Activated T-cell treated with anti-CD3 and anti-CD28 coated beads, Interleukin-2, amount 50 U/mL, for 72 hours (primary cell): ENCODE data around the gene DOCK2. TPM values are rescaled to one million over a fixed set of nuclear protein-coding genes. Genes with fewer than 3 reads are reported as not detected.
"Not testable (repeated sequence)": the region's sequence is repeated elsewhere in the genome, so short reads cannot be mapped to it uniquely, and the experiment has no call there.

ENCODE experiments used
- ATAC-seq, 2 donors: fragments of 150-1000 bp; cut with Tn5 transposase; replicated peaks in 1 of 2; 2 replicates each; pipeline ENCODE4 v1.10.0; 2021; ENCODE audit warnings: moderate library complexity in 2 of 2, mild to moderate bottlenecking in 1 of 2
- DNase-seq, 2 donors: peaks; one replicate each; pipeline ENCODE4 v3.0.0; 2021 to 2022; ENCODE audit warnings: mixed read lengths in 1 of 2
- H3K27ac Mint-ChIP-seq: one replicate; pipeline ENCODE4 v1.8.0; 2022; ENCODE audit warnings: mild to moderate bottlenecking, moderate library complexity, mixed read lengths
- H3K27me3 Mint-ChIP-seq: one replicate; pipeline ENCODE4 v1.8.0; 2022; ENCODE audit warnings: low read depth, mixed read lengths
- H3K36me3 Mint-ChIP-seq, 2 donors: one replicate each; pipeline ENCODE4 v1.8.0; 2022; ENCODE audit warnings: mixed read lengths in 2 of 2, mild to moderate bottlenecking in 1 of 2; ENCODE audit not compliant: insufficient read depth in 2 of 2
- H3K4me1 Mint-ChIP-seq: one replicate; pipeline ENCODE4 v1.8.0; 2022; ENCODE audit warnings: low read depth, mixed read lengths
- H3K4me3 Mint-ChIP-seq, 2 donors: one replicate each; pipeline ENCODE4 v1.8.0; 2022; ENCODE audit warnings: mild to moderate bottlenecking in 2 of 2, mixed read lengths in 2 of 2, moderate library complexity in 2 of 2
- H3K9me3 Mint-ChIP-seq, 2 donors: one replicate each; pipeline ENCODE4 v1.8.0; 2022; ENCODE audit warnings: mixed read lengths in 2 of 2
- total RNA-seq, 2 donors: library from RNA; stranded (reverse); gene quantifications; one replicate each; pipeline ENCODE4 v1.2.3, GENCODE V29; 2022

Gene DOCK2
- total RNA-seq, 2 donors from 2014 or later = 242 to 245 TPM

- Mint-ChIP-seq H3K9me3 (no peaks in the 10 kb centered on the region), H3K4me1 (peaks cover 21% of the 10 kb centered on the region), H3K27ac (no peak overlapping the region), H3K4me3 (no peak overlapping the region), H3K27me3 (no peaks in the 10 kb centered on the region), H3K36me3 (peaks cover 12 to 23% of the 10 kb centered on the region in 2 donors)
- ATAC-seq (no peak), DNase-seq (no peak)
These were observed 105.8 kb downstream of the DOCK2 start for GRCh38 chr5:169742771-169743296.

- Mint-ChIP-seq H3K4me3 (no peak overlapping the region), H3K27ac (peak overlapping the region; percentile 21), H3K36me3 (peaks cover 5 to 20% of the 10 kb centered on the region in 2 donors), H3K27me3 (no peaks in the 10 kb centered on the region), H3K4me1 (peaks cover 21% of the 10 kb centered on the region), H3K9me3 (no peaks in the 10 kb centered on the region)
- DNase-seq (no peak), ATAC-seq (no peak)
These were observed 107.3 kb downstream of the DOCK2 start for GRCh38 chr5:169744336-169744735.

- ATAC-seq (peak; percentile 28 to 34), DNase-seq (no peak)
- H3K4me1 Mint-ChIP-seq = peaks cover 21% of the 10 kb centered on the region
- H3K27ac Mint-ChIP-seq = peak overlapping the region; percentile 21
- peak overlapping the region; percentile 2 to 19 for H3K4me3 Mint-ChIP-seq
- H3K36me3 Mint-ChIP-seq = peaks cover 13 to 28% of the 10 kb centered on the region in 2 donors
- H3K27me3 Mint-ChIP-seq = no peaks in the 10 kb centered on the region
- H3K9me3 Mint-ChIP-seq = no peaks in the 10 kb centered on the region
These were observed 108.5 kb downstream of the DOCK2 start for GRCh38 chr5:169745441-169746146.

DNA sequence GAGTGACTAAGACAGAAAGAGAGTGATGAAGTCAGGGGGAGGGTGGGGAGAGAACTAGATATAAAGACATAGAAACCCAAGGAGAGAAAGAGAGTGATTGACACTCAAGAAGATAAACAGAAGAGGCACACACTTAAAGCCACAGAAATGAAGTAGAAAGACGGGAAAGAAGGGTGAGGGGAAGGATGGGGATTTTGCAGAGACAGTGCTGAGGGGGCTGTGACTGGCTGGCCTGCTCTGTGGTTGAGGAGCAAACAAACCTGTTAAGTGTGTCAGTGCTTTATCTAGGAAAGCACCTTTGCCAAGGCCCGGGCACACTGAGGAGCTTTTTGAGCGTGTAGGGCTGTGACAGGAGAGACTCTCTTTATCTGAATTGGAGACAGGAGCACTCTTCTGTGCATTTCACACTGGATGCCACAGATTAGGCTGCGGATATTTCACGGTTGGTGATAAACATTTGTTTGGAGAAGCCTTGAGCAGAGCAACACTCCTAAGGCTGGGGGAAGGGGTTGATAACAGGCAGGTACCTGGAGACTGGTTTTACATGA, 109.1 kb downstream of the DOCK2 start:
- DNase-seq (no peak), ATAC-seq (peak; percentile 70 to 76)
- peaks cover 25% of the 10 kb centered on the region for H3K4me1 Mint-ChIP-seq
- no peaks in the 10 kb centered on the region for H3K27me3 Mint-ChIP-seq
- no peaks in the 10 kb centered on the region for H3K9me3 Mint-ChIP-seq
- peak overlapping the region in 1 of 2 donors; percentile 19 for H3K4me3 Mint-ChIP-seq
- peak overlapping the region; percentile 21 for H3K27ac Mint-ChIP-seq
- peaks cover 13 to 33% of the 10 kb centered on the region in 2 donors for H3K36me3 Mint-ChIP-seq

GRCh38 chr5:169748174-169748573, 111.1 kb downstream of the DOCK2 start:
- no peaks in the 10 kb centered on the region for H3K27me3 Mint-ChIP-seq
- peaks cover 16 to 38% of the 10 kb centered on the region in 2 donors for H3K36me3 Mint-ChIP-seq
- H3K9me3 Mint-ChIP-seq = no peaks in the 10 kb centered on the region
- DNase-seq (no peak), ATAC-seq (no peak)
- no peak overlapping the region for H3K27ac Mint-ChIP-seq
- H3K4me1 Mint-ChIP-seq = peaks cover 30% of the 10 kb centered on the region
- no peak overlapping the region for H3K4me3 Mint-ChIP-seq

- H3K9me3 Mint-ChIP-seq = no peaks in the 10 kb centered on the region
- ATAC-seq (no peak), DNase-seq (no peak)
- H3K4me3 Mint-ChIP-seq = no peak overlapping the region
- no peaks in the 10 kb centered on the region for H3K27me3 Mint-ChIP-seq
- peaks cover 30% of the 10 kb centered on the region for H3K4me1 Mint-ChIP-seq
- peaks cover 16 to 35% of the 10 kb centered on the region in 2 donors for H3K36me3 Mint-ChIP-seq
- no peak overlapping the region for H3K27ac Mint-ChIP-seq
These were observed 112.2 kb downstream of the DOCK2 start for GRCh38 chr5:169749295-169749694.

GRCh38 chr5:169751490-169751889, 114.4 kb downstream of the DOCK2 start:
- ATAC-seq (no peak), DNase-seq (no peak)
- peak overlapping the region; percentile 21 for H3K27ac Mint-ChIP-seq
- H3K4me1 Mint-ChIP-seq = peaks cover 9% of the 10 kb centered on the region
- no peaks in the 10 kb centered on the region for H3K27me3 Mint-ChIP-seq
- H3K4me3 Mint-ChIP-seq = no peak overlapping the region
- peaks cover 16 to 22% of the 10 kb centered on the region in 2 donors for H3K36me3 Mint-ChIP-seq
- no peaks in the 10 kb centered on the region for H3K9me3 Mint-ChIP-seq

GRCh38 chr5:169752566-169752965, 115.5 kb downstream of the DOCK2 start:
- H3K4me1 Mint-ChIP-seq, H3K4me3 Mint-ChIP-seq, DNase-seq, H3K27ac Mint-ChIP-seq, H3K27me3 Mint-ChIP-seq, ATAC-seq, H3K9me3 Mint-ChIP-seq: not testable (repeated sequence)
- peaks cover 16 to 22% of the 10 kb centered on the region in 2 donors for H3K36me3 Mint-ChIP-seq

GRCh38 chr5:169753795-169754194, 116.7 kb downstream of the DOCK2 start:
- H3K4me1 Mint-ChIP-seq = peaks cover 9% of the 10 kb centered on the region
- DNase-seq = no peak
- no peaks in the 10 kb centered on the region for H3K9me3 Mint-ChIP-seq
- H3K27ac Mint-ChIP-seq = peak overlapping the region; percentile 33
- ATAC-seq = no peak
- H3K36me3 Mint-ChIP-seq = peaks cover 16 to 26% of the 10 kb centered on the region in 2 donors
- no peaks in the 10 kb centered on the region for H3K27me3 Mint-ChIP-seq
- H3K4me3 Mint-ChIP-seq = no peak overlapping the region

GRCh38 chr5:169754737-169755136, 117.7 kb downstream of the DOCK2 start:
- peaks cover 13 to 23% of the 10 kb centered on the region in 2 donors for H3K36me3 Mint-ChIP-seq
- H3K27me3 Mint-ChIP-seq = no peaks in the 10 kb centered on the region

DNA sequence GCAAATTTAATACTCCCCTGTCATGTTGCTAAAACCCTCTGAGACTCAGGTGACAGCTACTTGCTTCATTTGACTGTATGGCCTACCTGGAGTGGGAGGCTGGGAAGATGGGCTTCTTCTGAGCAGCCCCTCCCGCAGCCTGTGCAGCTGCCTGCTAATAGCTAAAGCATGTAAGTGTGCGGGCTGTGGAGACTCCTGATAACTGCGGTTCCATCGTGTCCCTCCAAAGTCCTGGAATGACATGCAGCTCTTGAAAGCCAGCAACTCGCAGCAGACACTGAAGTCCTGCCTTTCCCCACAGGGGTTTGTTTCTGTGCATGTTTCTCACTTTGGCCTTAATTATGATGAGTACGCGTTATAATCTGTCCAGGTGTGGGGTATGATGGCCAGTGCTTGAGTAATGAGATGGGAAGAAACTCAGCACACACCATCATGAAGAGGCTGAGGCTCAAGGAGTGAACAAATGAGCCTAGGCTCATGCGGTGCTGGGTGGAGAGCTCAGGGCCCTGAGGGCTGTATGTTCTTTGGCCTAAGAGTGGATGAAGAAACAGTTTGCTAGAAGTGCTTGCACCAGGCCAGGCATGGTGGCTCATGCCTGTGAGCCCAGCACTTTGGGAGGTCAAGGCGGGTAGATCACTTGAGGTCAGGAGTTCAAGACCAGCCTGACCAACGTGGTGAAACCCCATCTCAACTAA, 119.1 kb downstream of the DOCK2 start:
- H3K4me3 Mint-ChIP-seq = no peak overlapping the region
- H3K36me3 Mint-ChIP-seq = peaks cover 9 to 13% of the 10 kb centered on the region in 2 donors
- H3K27me3 Mint-ChIP-seq = no peaks in the 10 kb centered on the region
- H3K9me3 Mint-ChIP-seq = no peaks in the 10 kb centered on the region
- H3K27ac Mint-ChIP-seq = no peak overlapping the region
- ATAC-seq (no peak), DNase-seq (no peak)
- peaks cover 5% of the 10 kb centered on the region for H3K4me1 Mint-ChIP-seq

More at GRCh38 chr5:169754737-169755136, 117.7 kb downstream of the DOCK2 start:
- no peak for ATAC-seq
- no peak for DNase-seq
- H3K27ac Mint-ChIP-seq = no peak overlapping the region
- peaks cover 9% of the 10 kb centered on the region for H3K4me1 Mint-ChIP-seq
- H3K9me3 Mint-ChIP-seq = no peaks in the 10 kb centered on the region
- H3K4me3 Mint-ChIP-seq = no peak overlapping the region

DNA sequence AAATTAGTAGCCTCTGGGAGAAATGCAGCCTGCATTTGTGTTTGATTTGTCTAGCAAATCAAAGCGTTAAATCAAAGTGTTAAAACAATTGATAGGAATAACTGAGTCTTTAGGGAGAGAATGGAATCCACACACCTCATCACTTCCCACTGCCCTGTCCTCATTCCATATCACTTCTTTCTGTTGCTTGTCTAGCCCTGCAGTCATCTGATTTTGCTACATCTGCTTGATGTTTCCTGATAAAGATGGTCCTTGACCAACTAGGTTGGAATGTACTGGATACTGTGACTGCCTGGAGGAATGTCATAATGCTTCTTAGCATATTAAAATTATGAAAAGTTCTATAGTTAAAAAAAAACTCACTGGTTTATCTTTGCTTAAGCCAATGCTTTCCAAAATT, 119.9 kb downstream of the DOCK2 start:
- Mint-ChIP-seq H3K36me3 (peaks cover 5 to 7% of the 10 kb centered on the region in 2 donors), H3K4me1 (no peaks in the 10 kb centered on the region), H3K27me3 (no peaks in the 10 kb centered on the region), H3K27ac (no peak overlapping the region), H3K4me3 (no peak overlapping the region), H3K9me3 (no peaks in the 10 kb centered on the region)
- DNase-seq (no peak), ATAC-seq (no peak)

- Mint-ChIP-seq H3K36me3 (peaks cover 9 to 10% of the 10 kb centered on the region in 2 donors), H3K4me3 (no peak overlapping the region), H3K4me1 (no peaks in the 10 kb centered on the region), H3K27ac (no peak overlapping the region), H3K9me3 (no peaks in the 10 kb centered on the region), H3K27me3 (no peaks in the 10 kb centered on the region)
- ATAC-seq (no peak), DNase-seq (no peak)
These were observed 121.8 kb downstream of the DOCK2 start for GRCh38 chr5:169758886-169759285.
